ENCODE measurements around the gene GALM.

GRCh38 chr2:38750891-38751595 lies 85.1 kb downstream of the GALM start, which contains the start of gene SRSF7:
- TF ChIP-seq CTCF (IDR thresholded peaks at IDR 0.05; ENCODE audit: low read depth, low read length) (no peak), EZH2phosphoT487 (IDR thresholded peaks at IDR 0.05; ENCODE audit: low read depth) (no peak)

Measured in OCI-LY3 (cell line).